GM12878 (cell line): ENCODE results near the gene DTX1. TPM values are rescaled to one million over a fixed set of nuclear protein-coding genes. Genes with fewer than 3 reads are reported as not detected.

Source experiments
- CEBPB ChIP-seq, 2 experiments: fragments of 150-350 bp in 1 of 2; IDR thresholded peaks; 2 replicates each; pipeline ENCODE4 v1.6.1; 2012 to 2014; ENCODE audit warnings: low read depth in 2 of 2, low read length in 2 of 2, borderline replicate concordance in 1 of 2, inconsistent platforms in 1 of 2
- CREM ChIP-seq: IDR thresholded peaks from 2 replicates; pipeline ENCODE4 v1.6.1; 2014; ENCODE audit warnings: antibody characterized with exemption, low read depth
- EZH2 ChIP-seq: IDR thresholded peaks from 2 replicates; pipeline ENCODE4 v1.6.1; 2012; ENCODE audit warnings: low read depth, mild to moderate bottlenecking, control low read depth, inconsistent platforms, low read length, borderline replicate concordance; ENCODE audit not compliant: control insufficient read depth
- IKZF1 ChIP-seq: fragments of 450-650 bp; conservative IDR thresholded peaks from 2 replicates; pipeline ENCODE4 v1.6.1; 2017; ENCODE audit warnings: antibody characterized with exemption, mild to moderate bottlenecking
- IKZF2 ChIP-seq, 2 experiments: fragments of 450-650 bp; IDR thresholded peaks; 2 replicates each; pipeline ENCODE4 v1.6.1; 2017; ENCODE audit warnings: mild to moderate bottlenecking in 2 of 2, moderate library complexity in 2 of 2
- MEF2A ChIP-seq: IDR thresholded peaks from 2 replicates; pipeline ENCODE4 v1.6.1; 2011; ENCODE audit warnings: low read depth, mild to moderate bottlenecking, low read length, moderate library complexity; ENCODE audit not compliant: insufficient read depth
- NBN ChIP-seq: fragments of 450-650 bp; IDR thresholded peaks from 2 replicates; pipeline ENCODE4 v1.6.1; 2016
- NFIC ChIP-seq: IDR thresholded peaks from 2 replicates; pipeline ENCODE4 v1.6.1; 2012; ENCODE audit warnings: low read depth, mild to moderate bottlenecking, inconsistent platforms, low read length, moderate library complexity
- NR2C1 ChIP-seq: fragments of 450-650 bp; IDR thresholded peaks from 2 replicates; pipeline ENCODE4 v1.6.1; 2017; ENCODE audit warnings: antibody characterized with exemption, mild to moderate bottlenecking, moderate library complexity
- NRF1 ChIP-seq: conservative IDR thresholded peaks from 2 replicates; pipeline ENCODE4 v1.6.1; 2011; ENCODE audit warnings: mild to moderate bottlenecking, low read depth, low read length, improper control_type of control experiment
- PAX5 ChIP-seq: IDR thresholded peaks from 2 replicates; pipeline ENCODE4 v1.6.1; 2011; ENCODE audit warnings: low read depth, low read length, borderline replicate concordance
- RAD21 ChIP-seq: IDR thresholded peaks from 2 replicates; pipeline ENCODE4 v1.6.1; 2011; ENCODE audit warnings: mild to moderate bottlenecking, low read depth, low read length, moderate library complexity; ENCODE audit not compliant: insufficient read depth
- RAD51 ChIP-seq: fragments of 450-650 bp; IDR thresholded peaks from 2 replicates; pipeline ENCODE4 v1.6.1; 2016; ENCODE audit warnings: moderate library complexity, mild to moderate bottlenecking, inconsistent platforms
- RELA ChIP-seq: fragments of 450-650 bp; IDR thresholded peaks from 2 replicates; pipeline ENCODE4 v1.8.0; 2014; ENCODE audit warnings: borderline replicate concordance; ENCODE audit not compliant: partially characterized antibody
- SIX5 ChIP-seq: IDR thresholded peaks from 2 replicates; pipeline ENCODE4 v1.6.1; 2011; ENCODE audit warnings: mild to moderate bottlenecking, low read depth, low read length, moderate library complexity; ENCODE audit not compliant: severe bottlenecking
- SMARCA5 ChIP-seq: fragments of 450-650 bp; IDR thresholded peaks from 2 replicates; pipeline ENCODE4 v1.6.1; 2017; ENCODE audit warnings: mild to moderate bottlenecking
- SMC3 ChIP-seq: IDR thresholded peaks from 2 replicates; pipeline ENCODE4 v1.6.1; 2011; ENCODE audit warnings: low read length, improper control_type of control experiment, borderline replicate concordance
- SRF ChIP-seq, 2 experiments: IDR thresholded peaks; 2 replicates each; pipeline ENCODE4 v1.6.1; 2011; ENCODE audit warnings: low read depth in 2 of 2, low read length in 2 of 2, mild to moderate bottlenecking in 1 of 2, moderate library complexity in 1 of 2
- ZNF24 ChIP-seq: fragments of 450-650 bp; IDR thresholded peaks from 2 replicates; pipeline ENCODE4 v1.6.1; 2017; ENCODE audit warnings: antibody characterized with exemption, mild to moderate bottlenecking
- ZNF274 ChIP-seq: IDR thresholded peaks from one replicate; pipeline ENCODE4 v1.8.0; 2011; ENCODE audit not compliant: insufficient read length, insufficient read depth
- ZZZ3 ChIP-seq: IDR thresholded peaks from 2 replicates; pipeline ENCODE4 v1.6.1; 2011; ENCODE audit warnings: low read depth; ENCODE audit not compliant: control insufficient read depth, insufficient read length
- polyA plus RNA-seq, 11 experiments: library from polyadenylated mRNA; depleted of rRNA in 4 of 11; unstranded in 6 of 11; stranded (reverse) in 5 of 11; fragments of >200 nt; fragmentation: Nextera tagmentation in 4 of 11; fragmentation: Illumina TruSeq in 1 of 11; extraction: Ambion mirVana in 4 of 11; extraction: Trizol in 1 of 11; gene quantifications; 1 replicate in 1 of 11; 2 replicates in 10 of 11; pipeline versions ENCODE4 v1.2.1 to v1.2.3, GENCODE V29; 2011 to 2016; ENCODE audit warnings: inconsistent platforms in 2 of 11, missing spikeins in 2 of 11, low read depth in 1 of 11
- total RNA-seq, 4 experiments: library from RNA; depleted of rRNA in 3 of 4; stranded (reverse); fragments of >200 nt in 3 of 4; fragmentation: Illumina TruSeq in 1 of 4; extraction: Trizol in 1 of 4; gene quantifications; 2 replicates each; pipeline versions ENCODE4 v1.2.1 to v1.2.3, GENCODE V29; 2013 to 2021
- TF ChIP-seq, protein P1 (sequence below): fragments of 450-650 bp; formaldehyde crosslinking; IDR thresholded peaks from 2 replicates; pipeline ENCODE4 v1.5.0; 2022; ENCODE audit warnings: mild to moderate bottlenecking, missing genetic modification characterization
- TF ChIP-seq, protein P2 (sequence below): IDR thresholded peaks from 2 replicates; pipeline ENCODE4 v1.6.1; 2012; ENCODE audit warnings: low read depth, low read length, improper control_type of control experiment
- TF ChIP-seq, protein P3 (sequence below): fragments of 450-650 bp; conservative IDR thresholded peaks from 2 replicates; pipeline ENCODE4 v1.6.1; 2017; ENCODE audit warnings: mild to moderate bottlenecking, moderate library complexity

DTX1 gene
- total and polyA plus RNA-seq, 10 of the 15 experiments (the other 5 are each of a cell fraction or from before 2014, with no cell fraction given), result 0.09 to 2.8 (median 0.66) TPM

DNA sequence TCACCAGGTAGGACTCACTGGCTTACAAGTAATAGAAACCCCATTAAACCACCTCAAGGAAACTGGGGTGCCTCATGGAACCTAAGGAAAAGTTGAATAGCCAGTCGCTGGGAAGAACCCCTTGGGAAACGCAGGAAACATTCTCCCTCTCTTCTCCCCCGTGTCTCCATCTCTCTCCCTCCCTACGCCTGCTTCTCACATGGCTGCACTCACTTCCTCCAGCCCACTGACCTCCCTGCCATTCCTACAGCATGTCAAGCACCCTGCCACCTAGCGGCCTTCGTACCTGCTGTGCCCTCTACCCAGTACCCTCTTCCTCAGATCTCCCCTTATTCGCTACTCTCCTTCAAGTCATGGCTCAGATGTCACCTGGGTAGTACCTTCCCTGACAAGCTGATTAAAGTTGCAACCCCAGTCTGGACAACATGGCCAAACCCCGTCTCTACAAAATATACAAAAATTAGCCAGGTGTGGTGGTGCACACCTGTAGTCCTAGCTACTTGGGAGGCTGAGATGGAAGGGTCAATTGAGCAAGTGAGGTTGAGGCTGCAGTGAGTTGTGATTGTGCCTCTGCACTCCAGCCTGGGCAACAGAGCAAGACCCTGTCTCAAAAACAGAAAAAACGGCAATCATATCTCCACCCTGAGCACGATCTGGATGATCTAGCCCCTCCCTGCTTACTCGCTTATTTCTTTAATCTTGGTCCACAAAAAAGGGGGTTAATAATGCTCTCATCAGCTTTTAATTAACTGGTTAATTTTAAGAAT, 6.4 kb upstream of the DTX1 start (continued):
- TF ChIP-seq NRF1 (no peak), CEBPB (IDR thresholded peaks at IDR 0.05; ENCODE audit: borderline replicate concordance in 1 of 2, low read depth in 2 of 2, low read length in 2 of 2) (no peak), ZNF274 (no peak), MEF2A (no peak), IKZF1 (peak; percentile 51; the same call in 1 of the 2 replicates), NBN (0 out of 2 replicates have a peak, but pooled peaks have one; percentile 27), SMC3 (peak; percentile 48; the same call in 1 of the 2 replicates), NR2C1 (no peak), ZNF24 (no peak), CREM (no peak), EZH2 (no peak), SIX5 (no peak), IKZF2 (IDR thresholded peaks at IDR 0.05) (peak in 1 of 2 experiments; percentile 43; a peak in 1 of 4 replicates), RAD51 (no peak), ZZZ3 (no peak), RAD21 (peak; percentile 17; the same call in 1 of the 2 replicates), SMARCA5 (peak; percentile 21; the same call in 1 of the 2 replicates), NFIC (no peak), RELA (no peak), SRF (IDR thresholded peaks at IDR 0.05; ENCODE audit: low read depth in 2 of 2, low read length in 2 of 2) (no peak), PAX5 (peak; percentile 67; the same call in 1 of the 2 replicates)
- TF ChIP-seq, protein P1, sequence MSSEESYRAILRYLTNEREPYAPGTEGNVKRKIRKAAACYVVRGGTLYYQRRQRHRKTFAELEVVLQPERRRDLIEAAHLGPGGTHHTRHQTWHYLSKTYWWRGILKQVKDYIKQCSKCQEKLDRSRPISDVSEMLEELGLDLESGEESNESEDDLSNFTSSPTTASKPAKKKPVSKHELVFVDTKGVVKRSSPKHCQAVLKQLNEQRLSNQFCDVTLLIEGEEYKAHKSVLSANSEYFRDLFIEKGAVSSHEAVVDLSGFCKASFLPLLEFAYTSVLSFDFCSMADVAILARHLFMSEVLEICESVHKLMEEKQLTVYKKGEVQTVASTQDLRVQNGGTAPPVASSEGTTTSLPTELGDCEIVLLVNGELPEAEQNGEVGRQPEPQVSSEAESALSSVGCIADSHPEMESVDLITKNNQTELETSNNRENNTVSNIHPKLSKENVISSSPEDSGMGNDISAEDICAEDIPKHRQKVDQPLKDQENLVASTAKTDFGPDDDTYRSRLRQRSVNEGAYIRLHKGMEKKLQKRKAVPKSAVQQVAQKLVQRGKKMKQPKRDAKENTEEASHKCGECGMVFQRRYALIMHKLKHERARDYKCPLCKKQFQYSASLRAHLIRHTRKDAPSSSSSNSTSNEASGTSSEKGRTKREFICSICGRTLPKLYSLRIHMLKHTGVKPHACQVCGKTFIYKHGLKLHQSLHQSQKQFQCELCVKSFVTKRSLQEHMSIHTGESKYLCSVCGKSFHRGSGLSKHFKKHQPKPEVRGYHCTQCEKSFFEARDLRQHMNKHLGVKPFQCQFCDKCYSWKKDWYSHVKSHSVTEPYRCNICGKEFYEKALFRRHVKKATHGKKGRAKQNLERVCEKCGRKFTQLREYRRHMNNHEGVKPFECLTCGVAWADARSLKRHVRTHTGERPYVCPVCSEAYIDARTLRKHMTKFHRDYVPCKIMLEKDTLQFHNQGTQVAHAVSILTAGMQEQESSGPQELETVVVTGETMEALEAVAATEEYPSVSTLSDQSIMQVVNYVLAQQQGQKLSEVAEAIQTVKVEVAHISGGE (CRISPR knock-in tag), result no peak
- TF ChIP-seq, protein P2, sequence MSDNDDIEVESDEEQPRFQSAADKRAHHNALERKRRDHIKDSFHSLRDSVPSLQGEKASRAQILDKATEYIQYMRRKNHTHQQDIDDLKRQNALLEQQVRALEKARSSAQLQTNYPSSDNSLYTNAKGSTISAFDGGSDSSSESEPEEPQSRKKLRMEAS, result no peak
- TF ChIP-seq, protein P3, sequence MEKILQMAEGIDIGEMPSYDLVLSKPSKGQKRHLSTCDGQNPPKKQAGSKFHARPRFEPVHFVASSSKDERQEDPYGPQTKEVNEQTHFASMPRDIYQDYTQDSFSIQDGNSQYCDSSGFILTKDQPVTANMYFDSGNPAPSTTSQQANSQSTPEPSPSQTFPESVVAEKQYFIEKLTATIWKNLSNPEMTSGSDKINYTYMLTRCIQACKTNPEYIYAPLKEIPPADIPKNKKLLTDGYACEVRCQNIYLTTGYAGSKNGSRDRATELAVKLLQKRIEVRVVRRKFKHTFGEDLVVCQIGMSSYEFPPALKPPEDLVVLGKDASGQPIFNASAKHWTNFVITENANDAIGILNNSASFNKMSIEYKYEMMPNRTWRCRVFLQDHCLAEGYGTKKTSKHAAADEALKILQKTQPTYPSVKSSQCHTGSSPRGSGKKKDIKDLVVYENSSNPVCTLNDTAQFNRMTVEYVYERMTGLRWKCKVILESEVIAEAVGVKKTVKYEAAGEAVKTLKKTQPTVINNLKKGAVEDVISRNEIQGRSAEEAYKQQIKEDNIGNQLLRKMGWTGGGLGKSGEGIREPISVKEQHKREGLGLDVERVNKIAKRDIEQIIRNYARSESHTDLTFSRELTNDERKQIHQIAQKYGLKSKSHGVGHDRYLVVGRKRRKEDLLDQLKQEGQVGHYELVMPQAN, result no peak
- TF ChIP-seq, all 136 proteins: peak for 8
